GM12801 (cell line): ENCODE measurements around the gene SPOCK1.

ENCODE experiments used
- CTCF ChIP-seq: IDR thresholded peaks from one replicate; pipeline ENCODE4 v1.5.1; 2011; ENCODE audit warnings: control low read depth; ENCODE audit not compliant: insufficient read length; ENCODE audit errors: extremely low read depth

The SPOCK1 gene

GRCh38 chr5:137014731-137015130 is 484.4 kb downstream of the SPOCK1 start:
- no peak for TF ChIP-seq CTCF

- no peak for TF ChIP-seq CTCF
These were observed 488.9 kb downstream of the SPOCK1 start for GRCh38 chr5:137010226-137010625.

DNA sequence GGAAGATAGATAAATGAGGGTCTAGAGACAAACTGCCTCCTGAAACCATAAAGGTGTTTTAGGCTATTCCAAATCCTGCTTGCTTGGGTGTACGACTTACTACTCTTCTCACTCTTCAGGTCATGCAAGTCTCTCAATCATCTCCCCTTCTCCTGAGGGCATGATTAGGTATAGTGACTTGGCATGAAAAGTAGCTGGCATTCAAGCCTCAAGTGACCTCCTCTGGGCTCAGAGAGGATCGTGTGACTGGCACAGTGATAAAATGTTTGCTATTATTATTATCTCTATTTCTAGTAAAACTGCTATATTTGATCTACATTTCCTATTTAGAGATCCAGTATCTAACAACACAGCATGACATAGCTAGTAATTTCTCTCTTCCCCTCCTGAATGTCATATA is 494.8 kb downstream of the SPOCK1 start:
- TF ChIP-seq CTCF, result no peak

- no peak for TF ChIP-seq CTCF
These were observed 498.0 kb downstream of the SPOCK1 start for GRCh38 chr5:137001026-137001569.

DNA sequence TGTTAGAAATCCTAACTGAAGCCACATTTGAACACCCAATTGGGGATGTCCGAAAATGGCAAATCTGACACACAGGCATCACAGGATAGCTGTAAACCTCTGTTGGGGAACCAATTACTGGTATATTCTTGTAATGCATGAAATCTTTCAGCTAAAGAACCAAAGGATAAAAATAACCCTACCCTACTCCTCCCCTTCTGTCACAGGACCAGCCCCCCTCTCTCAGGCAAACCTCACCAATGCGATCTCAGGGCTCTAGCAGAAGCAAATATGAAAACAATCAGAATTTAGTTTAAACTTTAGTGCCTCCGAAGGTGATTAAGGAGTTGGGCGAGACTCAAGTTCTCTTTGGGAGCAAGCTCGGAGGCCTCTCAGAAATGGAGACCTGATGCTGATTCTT is 499.3 kb downstream of the SPOCK1 start:
- no peak for TF ChIP-seq CTCF

- TF ChIP-seq CTCF, result no peak
These were observed 500.2 kb downstream of the SPOCK1 start for GRCh38 chr5:136998854-136999357.

- TF ChIP-seq CTCF, result no peak
These were observed 505.0 kb downstream of the SPOCK1 start for GRCh38 chr5:136994154-136994553.
